HepG2 (cell line): ENCODE measurements around the gene TYMP. TPM values are rescaled to one million over a fixed set of nuclear protein-coding genes. Genes with fewer than 3 reads are reported as not detected.

Source experiments
- AKAP8 ChIP-seq: sonication (generic); formaldehyde crosslinking; IDR thresholded peaks from 2 replicates; pipeline ENCODE4 v1.5.1; 2020; ENCODE audit warnings: mild to moderate bottlenecking, missing genetic modification reagents
- KDM3A ChIP-seq: IDR thresholded peaks from 2 replicates; pipeline ENCODE4 v1.6.1; 2018; ENCODE audit warnings: low read depth, missing compliant biosample characterization
- NFKB2 ChIP-seq: sonication (generic); formaldehyde crosslinking; IDR thresholded peaks from 2 replicates; pipeline ENCODE4 v1.4.0; 2020; ENCODE audit warnings: missing genetic modification reagents, borderline replicate concordance
- PAF1 ChIP-seq: IDR thresholded peaks from 2 replicates; pipeline ENCODE4 v1.6.1; 2016; ENCODE audit warnings: missing genetic modification reagents, missing compliant biosample characterization
- PAX8 ChIP-seq: sonication (generic); formaldehyde crosslinking; IDR thresholded peaks from 2 replicates; pipeline ENCODE4 v1.8.0; 2022; ENCODE audit warnings: mild to moderate bottlenecking, missing genetic modification reagents, borderline replicate concordance
- PHF21A ChIP-seq: sonication (generic); formaldehyde crosslinking; IDR thresholded peaks from 2 replicates; pipeline ENCODE4 v1.5.0; 2020; ENCODE audit warnings: mild to moderate bottlenecking, missing genetic modification reagents
- RBM39 ChIP-seq: fragments of 200-400 bp; formaldehyde crosslinking; IDR thresholded peaks from one replicate; pipeline ENCODE4 v1.6.1; 2018; ENCODE audit warnings: antibody characterized with exemption, mild to moderate bottlenecking, low read depth, low read length; ENCODE audit not compliant: poor library complexity, severe bottlenecking
- RFX5 ChIP-seq: IDR thresholded peaks from 2 replicates; pipeline ENCODE4 v1.6.1; 2011; ENCODE audit warnings: low read depth, low read length, improper control_type of control experiment
- TP53 ChIP-seq: sonication (generic); formaldehyde crosslinking; conservative IDR thresholded peaks from 2 replicates; pipeline ENCODE4 v1.4.0; 2020; ENCODE audit warnings: missing genetic modification reagents
- ZBTB20 ChIP-seq: sonication (generic); formaldehyde crosslinking; IDR thresholded peaks from 2 replicates; pipeline ENCODE4 v1.8.1; 2023; ENCODE audit warnings: missing genetic modification reagents, low read depth, mild to moderate bottlenecking, borderline replicate concordance
- ZFY ChIP-seq: sonication (generic); formaldehyde crosslinking; IDR thresholded peaks from 2 replicates; pipeline ENCODE4 v1.4.0; 2020; ENCODE audit warnings: missing genetic modification reagents
- ZKSCAN1 ChIP-seq: fragments of 150-350 bp; IDR thresholded peaks from 2 replicates; pipeline ENCODE4 v1.6.1; 2014; ENCODE audit warnings: low read length
- ZMYM2 ChIP-seq: sonication (generic); formaldehyde crosslinking; IDR thresholded peaks from 2 replicates; pipeline ENCODE4 v1.8.0; 2022; ENCODE audit warnings: mild to moderate bottlenecking, missing genetic modification reagents
- ZNF282 ChIP-seq: fragments of 450-650 bp; IDR thresholded peaks from 2 replicates; pipeline ENCODE4 v1.6.1; 2018; ENCODE audit not compliant: partially characterized antibody
- ZNF567 ChIP-seq: sonication (generic); formaldehyde crosslinking; IDR thresholded peaks from 2 replicates; pipeline ENCODE4 v1.8.1; 2023; ENCODE audit warnings: mild to moderate bottlenecking, missing genetic modification reagents, borderline replicate concordance
- ZNF710 ChIP-seq: sonication (generic); formaldehyde crosslinking; IDR thresholded peaks from 2 replicates; pipeline ENCODE4 v1.5.0; 2020; ENCODE audit warnings: mild to moderate bottlenecking, missing genetic modification reagents, borderline replicate concordance
- ZNF782 ChIP-seq: sonication (generic); formaldehyde crosslinking; IDR thresholded peaks from 2 replicates; pipeline ENCODE4 v1.4.0; 2020; ENCODE audit warnings: missing genetic modification reagents, mild to moderate bottlenecking, borderline replicate concordance
- polyA plus RNA-seq, 8 experiments: library from polyadenylated mRNA; depleted of rRNA in 3 of 8; stranded (reverse) in 7 of 8; unstranded in 1 of 8; fragments of >200 nt; fragmentation: Illumina TruSeq in 4 of 8; extraction: Trizol in 4 of 8; gene quantifications; 2 replicates each; pipeline versions ENCODE4 v1.2.1 to v1.2.3, GENCODE V29; 2011 to 2016; ENCODE audit warnings: low read depth in 4 of 8, missing spikeins in 1 of 8, mixed read lengths in 1 of 8; ENCODE audit not compliant: insufficient read depth in 1 of 8
- total RNA-seq, 5 experiments: library from RNA; depleted of rRNA; stranded (reverse); fragments of >200 nt; fragmentation: Illumina TruSeq; extraction: Trizol; gene quantifications; 2 replicates each; pipeline ENCODE4 v1.2.3, GENCODE V29; 2016; ENCODE audit warnings: low read depth in 1 of 5
- TF ChIP-seq, protein P1 (sequence below): IDR thresholded peaks from 2 replicates; pipeline ENCODE4 v1.6.1; 2016; ENCODE audit warnings: low read depth
- TF ChIP-seq, protein P2 (sequence below): sonication (generic); formaldehyde crosslinking; conservative IDR thresholded peaks from 2 replicates; pipeline ENCODE4 v1.4.0; 2020; ENCODE audit warnings: missing genetic modification reagents
- TF ChIP-seq, protein P3 (sequence below): sonication (generic); formaldehyde crosslinking; IDR thresholded peaks from 2 replicates; pipeline ENCODE4 v1.4.0; 2020; ENCODE audit warnings: missing genetic modification reagents, borderline replicate concordance

TYMP gene
- total and polyA plus RNA-seq, 2 of the 13 experiments (the other 11 are each of a cell fraction or from before 2014, with no cell fraction given): 3.9 to 4.3 TPM

DNA sequence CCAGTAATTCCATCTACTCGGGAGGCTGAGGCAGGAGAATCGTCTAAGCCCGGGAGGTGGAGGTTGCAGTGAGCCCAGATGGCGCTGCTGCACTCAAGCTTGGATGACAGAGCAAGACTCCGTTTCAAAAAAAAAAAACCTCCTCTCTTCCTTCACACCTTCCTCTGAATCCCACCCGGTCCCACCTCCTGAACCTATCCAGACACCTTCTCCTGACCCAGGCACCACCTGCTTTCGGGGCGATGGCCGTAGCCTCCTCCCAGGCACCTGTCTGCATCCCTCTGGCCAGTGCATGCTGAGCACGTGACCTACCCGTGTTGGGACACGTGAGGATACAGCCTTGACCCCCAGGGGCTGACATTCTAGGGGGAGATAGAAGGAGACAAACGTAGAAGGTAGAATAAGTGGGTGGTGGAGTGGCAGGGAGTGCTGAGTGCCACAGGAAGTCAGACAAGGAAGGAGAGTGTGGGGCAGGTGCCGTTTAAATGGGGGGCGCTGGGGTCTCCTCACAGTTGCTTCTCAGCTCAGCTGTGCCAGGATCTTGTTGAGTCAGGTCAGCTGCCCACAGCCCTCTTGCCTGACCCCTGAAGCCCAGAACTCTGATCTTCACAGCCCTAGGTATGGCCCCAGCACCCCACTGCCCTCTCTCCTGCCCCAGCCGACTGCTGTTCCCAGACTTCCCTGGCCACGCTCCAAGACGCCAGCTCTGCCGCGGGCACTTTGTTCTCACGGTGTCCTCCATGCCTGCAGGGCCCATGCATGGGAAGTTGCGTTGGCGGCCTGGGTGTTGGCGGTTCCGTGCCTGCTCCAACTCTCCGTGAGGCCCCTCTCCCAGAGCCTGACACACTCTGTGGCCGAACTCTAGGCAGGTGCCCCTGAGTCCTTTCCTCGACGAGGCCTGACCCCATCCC, 44.3 kb downstream of the TYMP start (continued):
- TF ChIP-seq ZNF710 (CRISPR knock-in tag) (no peak), TP53 (CRISPR knock-in tag) (no peak), ZNF567 (no peak), ZMYM2 (CRISPR knock-in tag) (0 out of 2 replicates have a peak, but pooled peaks have one; percentile 53), AKAP8 (peak; percentile 96), RFX5 (no peak), RBM39 (peak; percentile 15), ZNF782 (CRISPR knock-in tag) (0 out of 2 replicates have a peak, but pooled peaks have one; percentile 62), NFKB2 (CRISPR knock-in tag) (no peak), KDM3A (peak; percentile 74; the same call in 1 of the 2 replicates), PAF1 (CRISPR knock-in tag) (peak; percentile 81; the same call in 1 of the 2 replicates), ZBTB20 (CRISPR knock-in tag) (no peak; the same call in 1 of the 2 replicates), ZNF282 (no peak), PHF21A (peak; percentile 45; the same call in 1 of the 2 replicates), ZFY (CRISPR knock-in tag) (peak; percentile 62), PAX8 (CRISPR knock-in tag) (no peak), ZKSCAN1 (no peak)
- TF ChIP-seq, protein P1, sequence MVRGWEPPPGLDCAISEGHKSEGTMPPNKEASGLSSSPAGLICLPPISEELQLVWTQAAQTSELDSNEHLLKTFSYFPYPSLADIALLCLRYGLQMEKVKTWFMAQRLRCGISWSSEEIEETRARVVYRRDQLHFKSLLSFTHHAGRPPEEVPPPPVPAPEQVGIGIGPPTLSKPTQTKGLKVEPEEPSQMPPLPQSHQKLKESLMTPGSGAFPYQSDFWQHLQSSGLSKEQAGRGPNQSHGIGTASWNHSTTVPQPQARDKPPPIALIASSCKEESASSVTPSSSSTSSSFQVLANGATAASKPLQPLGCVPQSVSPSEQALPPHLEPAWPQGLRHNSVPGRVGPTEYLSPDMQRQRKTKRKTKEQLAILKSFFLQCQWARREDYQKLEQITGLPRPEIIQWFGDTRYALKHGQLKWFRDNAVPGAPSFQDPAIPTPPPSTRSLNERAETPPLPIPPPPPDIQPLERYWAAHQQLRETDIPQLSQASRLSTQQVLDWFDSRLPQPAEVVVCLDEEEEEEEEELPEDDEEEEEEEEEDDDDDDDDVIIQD (CRISPR knock-in tag): no peak
- TF ChIP-seq, protein P2, sequence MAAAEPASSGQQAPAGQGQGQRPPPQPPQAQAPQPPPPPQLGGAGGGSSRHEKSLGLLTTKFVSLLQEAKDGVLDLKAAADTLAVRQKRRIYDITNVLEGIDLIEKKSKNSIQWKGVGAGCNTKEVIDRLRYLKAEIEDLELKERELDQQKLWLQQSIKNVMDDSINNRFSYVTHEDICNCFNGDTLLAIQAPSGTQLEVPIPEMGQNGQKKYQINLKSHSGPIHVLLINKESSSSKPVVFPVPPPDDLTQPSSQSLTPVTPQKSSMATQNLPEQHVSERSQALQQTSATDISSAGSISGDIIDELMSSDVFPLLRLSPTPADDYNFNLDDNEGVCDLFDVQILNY (CRISPR knock-in tag): no peak
- TF ChIP-seq, protein P3, sequence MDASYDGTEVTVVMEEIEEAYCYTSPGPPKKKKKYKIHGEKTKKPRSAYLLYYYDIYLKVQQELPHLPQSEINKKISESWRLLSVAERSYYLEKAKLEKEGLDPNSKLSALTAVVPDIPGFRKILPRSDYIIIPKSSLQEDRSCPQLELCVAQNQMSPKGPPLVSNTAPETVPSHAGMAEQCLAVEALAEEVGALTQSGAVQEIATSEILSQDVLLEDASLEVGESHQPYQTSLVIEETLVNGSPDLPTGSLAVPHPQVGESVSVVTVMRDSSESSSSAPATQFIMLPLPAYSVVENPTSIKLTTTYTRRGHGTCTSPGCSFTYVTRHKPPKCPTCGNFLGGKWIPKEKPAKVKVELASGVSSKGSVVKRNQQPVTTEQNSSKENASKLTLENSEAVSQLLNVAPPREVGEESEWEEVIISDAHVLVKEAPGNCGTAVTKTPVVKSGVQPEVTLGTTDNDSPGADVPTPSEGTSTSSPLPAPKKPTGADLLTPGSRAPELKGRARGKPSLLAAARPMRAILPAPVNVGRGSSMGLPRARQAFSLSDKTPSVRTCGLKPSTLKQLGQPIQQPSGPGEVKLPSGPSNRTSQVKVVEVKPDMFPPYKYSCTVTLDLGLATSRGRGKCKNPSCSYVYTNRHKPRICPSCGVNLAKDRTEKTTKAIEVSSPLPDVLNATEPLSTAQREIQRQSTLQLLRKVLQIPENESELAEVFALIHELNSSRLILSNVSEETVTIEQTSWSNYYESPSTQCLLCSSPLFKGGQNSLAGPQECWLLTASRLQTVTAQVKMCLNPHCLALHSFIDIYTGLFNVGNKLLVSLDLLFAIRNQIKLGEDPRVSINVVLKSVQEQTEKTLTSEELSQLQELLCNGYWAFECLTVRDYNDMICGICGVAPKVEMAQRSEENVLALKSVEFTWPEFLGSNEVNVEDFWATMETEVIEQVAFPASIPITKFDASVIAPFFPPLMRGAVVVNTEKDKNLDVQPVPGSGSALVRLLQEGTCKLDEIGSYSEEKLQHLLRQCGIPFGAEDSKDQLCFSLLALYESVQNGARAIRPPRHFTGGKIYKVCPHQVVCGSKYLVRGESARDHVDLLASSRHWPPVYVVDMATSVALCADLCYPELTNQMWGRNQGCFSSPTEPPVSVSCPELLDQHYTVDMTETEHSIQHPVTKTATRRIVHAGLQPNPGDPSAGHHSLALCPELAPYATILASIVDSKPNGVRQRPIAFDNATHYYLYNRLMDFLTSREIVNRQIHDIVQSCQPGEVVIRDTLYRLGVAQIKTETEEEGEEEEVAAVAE (CRISPR knock-in tag): peak; percentile 53; the same call in 1 of the 2 replicates
